GM12878 (cell line): ENCODE data around the gene ANKRD13C. TPM values are rescaled to one million over a fixed set of nuclear protein-coding genes. Genes with fewer than 3 reads are reported as not detected.

Experiments
- ATAC-seq: fragments of 200-7000 bp; cut with Tn5 transposase; 3 replicates; pipeline ENCODE4 v1.9.1; 2020; ENCODE audit warnings: mild to moderate bottlenecking, moderate library complexity
- BruUV-seq: library from RNA; stranded (reverse); fragments of 400-500 nt; replicated peaks from 2 replicates; lab custom pipeline; 2021; lab: Mats Ljungman, UMichigan
- CTCF ChIA-PET: fragments of 300-600 bp; sonication (Branson Sonifier 250); formaldehyde crosslinking; extraction: SDS; loops from one replicate; lab custom pipeline; 2021; ENCODE audit warnings: inconsistent platforms; lab: Yijun Ruan, JAX
- POLR2A ChIA-PET: fragments of 350-600 bp; formaldehyde crosslinking; extraction: SDS; loops from one replicate; lab custom pipeline; 2021; ENCODE audit warnings: inconsistent platforms; lab: Charles Lee
- RAD21 ChIA-PET: fragments of 300-600 bp; sonication (Branson Sonifier 250); formaldehyde crosslinking; loops from one replicate; lab custom pipeline; 2023; ENCODE audit warnings: antibody characterized with exemption; ENCODE audit not compliant: unreplicated experiment; lab: Charles Lee
- SMC1A ChIA-PET: fragments of 300-600 bp; sonication (Branson Sonifier 250); formaldehyde crosslinking; loops from one replicate; lab custom pipeline; 2023; ENCODE audit not compliant: unreplicated experiment, uncharacterized antibody; lab: Charles Lee
- DNase-seq: peaks from one replicate; pipeline ENCODE4 v3.0.0-alpha.2; 2011; ENCODE audit warnings: low read depth, low spot score
- FAIRE-seq: peaks from 3 replicates; lab custom pipeline; 2011; peaks lifted over from hg19 to GRCh38; lab: Jason Lieb, UNC
- H2AFZ ChIP-seq: 2 replicates; pipeline ENCODE4 v1.6.0; 2011; ENCODE audit warnings: low read depth, low read length, control low read depth; ENCODE audit not compliant: control insufficient read depth
- H3K27ac ChIP-seq: 2 replicates; pipeline ENCODE4 v1.5.1; 2011; ENCODE audit warnings: control low read depth; ENCODE audit not compliant: control insufficient read depth, insufficient read depth
- H3K27me3 ChIP-seq, 2 experiments: replicated peaks in 1 of 2; 2 replicates each; pipeline versions ENCODE4 v1.6.0 to v1.6.1; 2011; ENCODE audit warnings: low read length in 1 of 2; ENCODE audit not compliant: control insufficient read depth in 2 of 2, insufficient read depth in 2 of 2
- H3K36me3 ChIP-seq, 2 experiments: 2 replicates each; pipeline ENCODE4 v1.5.1; 2011; ENCODE audit warnings: low read length in 1 of 2; ENCODE audit not compliant: control insufficient read depth in 2 of 2, insufficient read depth in 2 of 2
- H3K4me1 ChIP-seq: 2 replicates; pipeline ENCODE4 v1.6.1; 2011; ENCODE audit warnings: mild to moderate bottlenecking, low read length, moderate library complexity, mixed read lengths; ENCODE audit not compliant: control insufficient read depth, insufficient read depth
- H3K4me2 ChIP-seq: 2 replicates; pipeline ENCODE4 v1.6.0; 2011; ENCODE audit warnings: control low read depth; ENCODE audit not compliant: control insufficient read depth, insufficient read depth
- H3K4me3 ChIP-seq: fragments of 200-600 bp; sonication (generic); 2 replicates; pipeline ENCODE4 v1.5.1; 2016
- H3K79me2 ChIP-seq: 2 replicates; pipeline ENCODE4 v1.6.0; 2011; ENCODE audit warnings: low read length; ENCODE audit not compliant: control insufficient read depth, insufficient read depth
- H3K9ac ChIP-seq: 2 replicates; pipeline ENCODE4 v1.8.0; 2011; ENCODE audit warnings: low read length, control low read depth, mixed read lengths; ENCODE audit not compliant: control insufficient read depth, insufficient read depth
- H3K9me3 ChIP-seq: replicated peaks from 3 replicates; pipeline ENCODE4 v1.5.1; 2011; ENCODE audit warnings: mild to moderate bottlenecking, low read length; ENCODE audit not compliant: control insufficient read depth, insufficient read depth
- H4K20me1 ChIP-seq: 2 replicates; pipeline ENCODE4 v1.6.0; 2011; ENCODE audit not compliant: control insufficient read depth, insufficient read depth
- BRCA1 ChIP-seq: IDR thresholded peaks from 2 replicates; pipeline ENCODE4 v1.6.1; 2011; ENCODE audit warnings: low read depth, low read length, improper control_type of control experiment
- EZH2 ChIP-seq: IDR thresholded peaks from 2 replicates; pipeline ENCODE4 v1.6.1; 2012; ENCODE audit warnings: low read depth, mild to moderate bottlenecking, control low read depth, inconsistent platforms, low read length, borderline replicate concordance; ENCODE audit not compliant: control insufficient read depth
- FOXM1 ChIP-seq: IDR thresholded peaks from 2 replicates; pipeline ENCODE4 v1.6.1; 2012; ENCODE audit warnings: low read depth, mild to moderate bottlenecking, inconsistent platforms, low read length, moderate library complexity
- IKZF1 ChIP-seq: fragments of 450-650 bp; conservative IDR thresholded peaks from 2 replicates; pipeline ENCODE4 v1.6.1; 2017; ENCODE audit warnings: antibody characterized with exemption, mild to moderate bottlenecking
- JUNB ChIP-seq: IDR thresholded peaks from 2 replicates; pipeline ENCODE4 v1.6.1; 2016; ENCODE audit warnings: antibody characterized with exemption, mild to moderate bottlenecking
- MTA2 ChIP-seq: fragments of 450-650 bp; IDR thresholded peaks from 2 replicates; pipeline ENCODE4 v1.6.1; 2016; ENCODE audit warnings: low read depth, mild to moderate bottlenecking, moderate library complexity
- POLR2AphosphoS2 ChIP-seq: IDR thresholded peaks from 2 replicates; pipeline ENCODE4 v1.6.1; 2011; ENCODE audit warnings: low read depth, mild to moderate bottlenecking, low read length, improper control_type of control experiment, moderate library complexity
- RB1 ChIP-seq: fragments of 450-650 bp; formaldehyde crosslinking; IDR thresholded peaks from 2 replicates; pipeline ENCODE4 v1.6.1; 2017; ENCODE audit warnings: mild to moderate bottlenecking, borderline replicate concordance
- SMC3 ChIP-seq: IDR thresholded peaks from 2 replicates; pipeline ENCODE4 v1.6.1; 2011; ENCODE audit warnings: low read length, improper control_type of control experiment, borderline replicate concordance
- SREBF2 ChIP-seq: IDR thresholded peaks from 2 replicates; pipeline ENCODE4 v1.6.1; 2012; ENCODE audit warnings: mild to moderate bottlenecking, low read length
- TCF12 ChIP-seq: IDR thresholded peaks from 2 replicates; pipeline ENCODE4 v1.6.1; 2011; ENCODE audit warnings: low read depth, mild to moderate bottlenecking, low read length
- YBX1 ChIP-seq: fragments of 450-650 bp; IDR thresholded peaks from 2 replicates; pipeline ENCODE4 v1.6.1; 2016; ENCODE audit warnings: antibody characterized with exemption
- WGBS: methylation state at CpG from one replicate; pipeline ENCODE4 v1.1.6; 2016; ENCODE audit warnings: low lambda C conversion rate; ENCODE audit not compliant: insufficient replicate concordance, insufficient coverage; ENCODE audit errors: missing lambda C conversion rate; 5-methylcytosine and 5-hydroxymethylcytosine counted together
- in situ Hi-C: fragments of 300-500 bp; cut with MboI; formaldehyde crosslinking; loops from 9 replicates; pipeline ENCODE4 v1.14.3; 2018; ENCODE audit warnings: mixed read lengths
- intact Hi-C: fragments of 100-400 bp; cut with micrococcal nuclease; formaldehyde crosslinking; loops from one replicate; pipeline ENCODE4 v1.14.2; 2022; ENCODE audit not compliant: unreplicated experiment
- polyA plus RNA-seq, 11 experiments: library from polyadenylated mRNA; depleted of rRNA in 4 of 11; unstranded in 6 of 11; stranded (reverse) in 5 of 11; fragments of >200 nt; fragmentation: Nextera tagmentation in 4 of 11; fragmentation: Illumina TruSeq in 1 of 11; extraction: Ambion mirVana in 4 of 11; extraction: Trizol in 1 of 11; gene quantifications; 1 replicate in 1 of 11; 2 replicates in 10 of 11; pipeline versions ENCODE4 v1.2.1 to v1.2.3, GENCODE V29; 2011 to 2016; ENCODE audit warnings: inconsistent platforms in 2 of 11, missing spikeins in 2 of 11, low read depth in 1 of 11
- total RNA-seq, 4 experiments: library from RNA; depleted of rRNA in 3 of 4; stranded (reverse); fragments of >200 nt in 3 of 4; fragmentation: Illumina TruSeq in 1 of 4; extraction: Trizol in 1 of 4; gene quantifications; 2 replicates each; pipeline versions ENCODE4 v1.2.1 to v1.2.3, GENCODE V29; 2013 to 2021
- TF ChIP-seq, protein P1 (sequence below): fragments of 450-650 bp; IDR thresholded peaks from 2 replicates; pipeline ENCODE4 v1.6.1; 2014; ENCODE audit warnings: mild to moderate bottlenecking
- TF ChIP-seq, protein P2 (sequence below): fragments of 450-650 bp; IDR thresholded peaks from 2 replicates; pipeline ENCODE4 v1.6.1; 2016; ENCODE audit warnings: mild to moderate bottlenecking
- TF ChIP-seq, protein P3 (sequence below): IDR thresholded peaks from 2 replicates; pipeline ENCODE4 v1.6.1; 2012; ENCODE audit warnings: low read depth, low read length, improper control_type of control experiment
- TF ChIP-seq, protein P4 (sequence below): IDR thresholded peaks from 2 replicates; pipeline ENCODE4 v1.6.1; 2011; ENCODE audit warnings: mild to moderate bottlenecking, low read depth, low read length, moderate library complexity; ENCODE audit not compliant: insufficient replicate concordance

ANKRD13C gene
- total and polyA plus RNA-seq, 10 of the 15 experiments (the other 5 are each of a cell fraction or from before 2014, with no cell fraction given): 3.7 to 24.4 (median 14.1) TPM

DNA sequence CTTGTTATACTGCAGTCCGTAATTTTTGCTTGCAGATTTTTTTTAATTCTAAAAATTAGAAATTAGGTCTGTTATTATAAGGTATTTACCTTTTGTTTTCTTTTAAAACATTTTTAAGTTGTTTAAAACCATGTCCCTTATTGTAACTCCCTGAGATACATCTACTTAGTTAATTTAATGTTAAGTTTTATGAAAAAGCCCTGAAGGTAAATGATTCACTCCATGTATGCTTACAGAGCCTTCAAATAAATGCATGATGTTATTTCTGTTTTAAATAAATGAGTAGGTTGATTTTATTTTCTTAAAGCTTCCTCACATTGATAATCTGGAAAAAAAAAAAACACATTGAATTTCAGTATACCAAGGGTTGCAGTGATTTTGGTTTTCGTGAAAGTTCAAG, 125.9 kb downstream of the ANKRD13C start (continued):
- TF ChIP-seq, protein P1, sequence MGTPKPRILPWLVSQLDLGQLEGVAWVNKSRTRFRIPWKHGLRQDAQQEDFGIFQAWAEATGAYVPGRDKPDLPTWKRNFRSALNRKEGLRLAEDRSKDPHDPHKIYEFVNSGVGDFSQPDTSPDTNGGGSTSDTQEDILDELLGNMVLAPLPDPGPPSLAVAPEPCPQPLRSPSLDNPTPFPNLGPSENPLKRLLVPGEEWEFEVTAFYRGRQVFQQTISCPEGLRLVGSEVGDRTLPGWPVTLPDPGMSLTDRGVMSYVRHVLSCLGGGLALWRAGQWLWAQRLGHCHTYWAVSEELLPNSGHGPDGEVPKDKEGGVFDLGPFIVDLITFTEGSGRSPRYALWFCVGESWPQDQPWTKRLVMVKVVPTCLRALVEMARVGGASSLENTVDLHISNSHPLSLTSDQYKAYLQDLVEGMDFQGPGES: no peak
- TF ChIP-seq YBX1: no peak
- TF ChIP-seq, protein P2, sequence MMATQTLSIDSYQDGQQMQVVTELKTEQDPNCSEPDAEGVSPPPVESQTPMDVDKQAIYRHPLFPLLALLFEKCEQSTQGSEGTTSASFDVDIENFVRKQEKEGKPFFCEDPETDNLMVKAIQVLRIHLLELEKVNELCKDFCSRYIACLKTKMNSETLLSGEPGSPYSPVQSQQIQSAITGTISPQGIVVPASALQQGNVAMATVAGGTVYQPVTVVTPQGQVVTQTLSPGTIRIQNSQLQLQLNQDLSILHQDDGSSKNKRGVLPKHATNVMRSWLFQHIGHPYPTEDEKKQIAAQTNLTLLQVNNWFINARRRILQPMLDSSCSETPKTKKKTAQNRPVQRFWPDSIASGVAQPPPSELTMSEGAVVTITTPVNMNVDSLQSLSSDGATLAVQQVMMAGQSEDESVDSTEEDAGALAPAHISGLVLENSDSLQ: no peak
- TF ChIP-seq TCF12: no peak
- TF ChIP-seq, protein P3, sequence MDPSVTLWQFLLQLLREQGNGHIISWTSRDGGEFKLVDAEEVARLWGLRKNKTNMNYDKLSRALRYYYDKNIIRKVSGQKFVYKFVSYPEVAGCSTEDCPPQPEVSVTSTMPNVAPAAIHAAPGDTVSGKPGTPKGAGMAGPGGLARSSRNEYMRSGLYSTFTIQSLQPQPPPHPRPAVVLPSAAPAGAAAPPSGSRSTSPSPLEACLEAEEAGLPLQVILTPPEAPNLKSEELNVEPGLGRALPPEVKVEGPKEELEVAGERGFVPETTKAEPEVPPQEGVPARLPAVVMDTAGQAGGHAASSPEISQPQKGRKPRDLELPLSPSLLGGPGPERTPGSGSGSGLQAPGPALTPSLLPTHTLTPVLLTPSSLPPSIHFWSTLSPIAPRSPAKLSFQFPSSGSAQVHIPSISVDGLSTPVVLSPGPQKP: no peak
- no peak for TF ChIP-seq FOXM1

DNA sequence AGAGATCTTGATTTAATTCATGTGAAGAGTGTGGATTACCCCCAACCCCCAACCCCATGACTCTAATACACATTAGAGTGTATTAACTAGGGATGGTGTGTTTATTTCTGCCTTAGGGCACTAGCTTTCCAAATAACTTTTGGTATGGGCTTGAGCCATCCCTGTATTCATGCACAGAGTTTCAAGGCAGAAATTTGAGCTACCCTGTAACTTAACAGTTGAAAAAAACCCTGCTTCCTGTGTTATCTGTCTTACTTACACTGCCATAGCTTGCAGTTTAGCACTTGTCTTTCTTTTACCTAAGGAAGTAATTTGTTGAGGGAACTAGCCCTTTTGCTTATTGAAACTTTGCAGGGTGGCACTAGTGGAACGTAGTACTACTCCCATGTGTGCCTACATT, 127.1 kb downstream of the ANKRD13C start:
- peaks cover 8% of the 10 kb centered on the region for H3K4me1 ChIP-seq
- SMC1A ChIA-PET: interaction anchor here (0.7 to 2.0 kb wide), 11 partner anchors 9 to 260 kb away, joined by 3 to 6 read pairs (median 4); no protein-coding TSS in a partner anchor
- H3K9ac ChIP-seq: no peak overlapping the region
- H3K9me3 ChIP-seq: no peaks in the 10 kb centered on the region
- RAD21 ChIA-PET: interaction anchor here (1.1 to 3.0 kb wide), 4 partner anchors 19 to 184 kb away, joined by 3 to 8 read pairs (median 4); partner anchors contain the start of gene CTH
- in situ Hi-C loops: no loop called here
- intact Hi-C loops: no loop called here
- WGBS: 38% methylated on average over 1 of the region's 1 CpG
- POLR2A ChIA-PET: interaction anchor here (1.1 kb wide), 1 partner anchor 18 kb away, joined by 3 read pairs; no protein-coding TSS in a partner anchor
- no peak overlapping the region for H3K27ac ChIP-seq
- H3K4me3 ChIP-seq: 0 out of 2 replicates have a peak overlapping the region, but pooled peaks have one; percentile 9
- CTCF ChIA-PET: interaction anchor here (0.7 to 1.5 kb wide), 4 partner anchors 15 to 36 kb away, joined by 3 to 4 read pairs (median 3); partner anchors contain the start of gene LRRC40
- peaks cover 2 to 20% of the 10 kb centered on the region in 2 experiments for H3K36me3 ChIP-seq
- no peak overlapping the region for H2AFZ ChIP-seq
- no peak for DNase-seq
- peak overlapping the region; percentile 7; the same call in 1 of the 2 replicates for H3K4me2 ChIP-seq
- no peaks in the 10 kb centered on the region for H3K27me3 ChIP-seq
- no peak for FAIRE-seq
- H3K79me2 ChIP-seq: peaks cover 57% of the 10 kb centered on the region
- no peaks in the 10 kb centered on the region for H4K20me1 ChIP-seq
- no TSS peak for BruUV-seq
- ATAC-seq: peak; percentile 76
- TF ChIP-seq JUNB (no peak), EZH2 (no peak), BRCA1 (no peak), MTA2 (no peak), SREBF2 (no peak), IKZF1 (no peak), SMC3 (no peak), RB1 (no peak), POLR2AphosphoS2 (no peak)
- TF ChIP-seq, protein P4, sequence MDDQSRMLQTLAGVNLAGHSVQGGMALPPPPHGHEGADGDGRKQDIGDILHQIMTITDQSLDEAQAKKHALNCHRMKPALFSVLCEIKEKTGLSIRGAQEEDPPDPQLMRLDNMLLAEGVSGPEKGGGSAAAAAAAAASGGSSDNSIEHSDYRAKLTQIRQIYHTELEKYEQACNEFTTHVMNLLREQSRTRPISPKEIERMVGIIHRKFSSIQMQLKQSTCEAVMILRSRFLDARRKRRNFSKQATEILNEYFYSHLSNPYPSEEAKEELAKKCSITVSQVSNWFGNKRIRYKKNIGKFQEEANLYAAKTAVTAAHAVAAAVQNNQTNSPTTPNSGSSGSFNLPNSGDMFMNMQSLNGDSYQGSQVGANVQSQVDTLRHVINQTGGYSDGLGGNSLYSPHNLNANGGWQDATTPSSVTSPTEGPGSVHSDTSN: no peak
- TF ChIP-seq, protein P3: no peak
- TF ChIP-seq, protein P1: no peak
